WERI-Rb-1 (cell line): ENCODE measurements around the gene ADGRA1.
A peak's percentile ranks its signal among the peaks of the same experiment; 100 is the strongest.
"Not testable (repeated sequence)": the region's sequence is repeated elsewhere in the genome, so short reads cannot be mapped to it uniquely, and the experiment has no call there.

Experiments
- DNase-seq: peaks from one replicate; pipeline ENCODE4 v3.0.0-alpha.2; 2020
- H3K27ac ChIP-seq: fragments of 250-450 bp; sonication (Bioruptor Pico); 2 replicates; pipeline ENCODE4 v1.5.1; 2020; ENCODE audit warnings: mild to moderate bottlenecking, moderate library complexity
- H3K27me3 ChIP-seq: fragments of 250-450 bp; sonication (Bioruptor Pico); 2 replicates; pipeline ENCODE4 v1.5.1; 2021; ENCODE audit warnings: mild to moderate bottlenecking, low read depth, moderate library complexity; ENCODE audit not compliant: insufficient read depth, severe bottlenecking
- H3K36me3 ChIP-seq: fragments of 250-450 bp; sonication (Bioruptor Pico); 2 replicates; pipeline ENCODE4 v1.5.1; 2020; ENCODE audit warnings: mild to moderate bottlenecking, moderate library complexity
- H3K4me3 ChIP-seq: 2 replicates; pipeline ENCODE4 v1.5.1; 2011; ENCODE audit warnings: low read depth, mild to moderate bottlenecking, control low read depth, low read length
- H3K9me3 ChIP-seq: fragments of 250-450 bp; sonication (Bioruptor Pico); 2 replicates; pipeline ENCODE4 v1.5.1; 2021; ENCODE audit warnings: mild to moderate bottlenecking, moderate library complexity; ENCODE audit not compliant: severe bottlenecking
- TF ChIP-seq, protein P1 (sequence below): IDR thresholded peaks from 2 replicates; pipeline ENCODE4 v1.5.1; 2011; ENCODE audit warnings: low read depth, mild to moderate bottlenecking, control low read depth, inconsistent platforms, low read length

The ADGRA1 gene

DNA sequence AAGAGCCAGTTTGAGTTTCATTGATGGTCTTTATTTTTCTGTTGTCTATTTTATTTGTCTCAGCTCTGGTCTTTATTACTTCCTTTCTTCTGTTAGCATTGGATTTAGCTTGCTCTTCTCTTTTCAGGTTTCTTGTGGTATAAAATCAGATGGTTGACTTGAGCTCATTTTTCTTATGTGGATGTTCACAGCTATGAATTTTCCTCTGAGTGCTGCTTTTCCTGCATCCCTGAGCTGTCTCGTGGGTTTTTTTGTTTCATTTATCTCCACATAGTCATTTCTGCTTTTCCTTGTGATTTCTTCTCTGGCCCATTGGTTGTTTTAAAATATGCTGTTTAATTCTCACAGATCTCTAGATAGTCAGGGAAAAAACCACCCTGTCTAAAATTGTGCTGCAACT is 19.7 kb downstream of the ADGRA1 start:
- Histone ChIP-seq H3K27me3 (no peaks in the 10 kb centered on the region), H3K9me3 (peaks cover 15% of the 10 kb centered on the region), H3K4me3 (no peak overlapping the region), H3K36me3 (no peaks in the 10 kb centered on the region), H3K27ac (no peak overlapping the region)
- no peak for DNase-seq
- TF ChIP-seq, protein P1, sequence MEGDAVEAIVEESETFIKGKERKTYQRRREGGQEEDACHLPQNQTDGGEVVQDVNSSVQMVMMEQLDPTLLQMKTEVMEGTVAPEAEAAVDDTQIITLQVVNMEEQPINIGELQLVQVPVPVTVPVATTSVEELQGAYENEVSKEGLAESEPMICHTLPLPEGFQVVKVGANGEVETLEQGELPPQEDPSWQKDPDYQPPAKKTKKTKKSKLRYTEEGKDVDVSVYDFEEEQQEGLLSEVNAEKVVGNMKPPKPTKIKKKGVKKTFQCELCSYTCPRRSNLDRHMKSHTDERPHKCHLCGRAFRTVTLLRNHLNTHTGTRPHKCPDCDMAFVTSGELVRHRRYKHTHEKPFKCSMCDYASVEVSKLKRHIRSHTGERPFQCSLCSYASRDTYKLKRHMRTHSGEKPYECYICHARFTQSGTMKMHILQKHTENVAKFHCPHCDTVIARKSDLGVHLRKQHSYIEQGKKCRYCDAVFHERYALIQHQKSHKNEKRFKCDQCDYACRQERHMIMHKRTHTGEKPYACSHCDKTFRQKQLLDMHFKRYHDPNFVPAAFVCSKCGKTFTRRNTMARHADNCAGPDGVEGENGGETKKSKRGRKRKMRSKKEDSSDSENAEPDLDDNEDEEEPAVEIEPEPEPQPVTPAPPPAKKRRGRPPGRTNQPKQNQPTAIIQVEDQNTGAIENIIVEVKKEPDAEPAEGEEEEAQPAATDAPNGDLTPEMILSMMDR = no peak

DNA sequence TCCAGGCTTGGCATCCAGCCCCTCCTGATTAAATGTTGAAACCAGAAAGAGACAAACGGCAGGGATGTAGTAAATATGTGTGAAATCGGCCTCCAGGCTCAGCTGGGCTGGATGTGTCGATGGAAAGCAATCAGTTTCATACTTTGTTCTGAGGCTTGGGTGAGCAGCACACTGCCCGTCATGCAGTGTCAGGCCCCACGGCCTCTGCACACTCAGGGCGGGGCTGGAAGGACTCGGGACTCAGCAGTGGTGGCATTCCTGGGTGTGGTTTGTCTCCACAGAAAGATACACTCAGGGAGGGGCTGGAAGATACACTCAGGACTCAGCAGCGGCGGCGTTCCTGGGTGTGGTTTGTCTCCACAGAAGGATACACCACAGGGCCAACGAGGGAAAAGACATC is 22.0 kb downstream of the ADGRA1 start:
- Histone ChIP-seq H3K4me3 (no peak overlapping the region), H3K9me3 (peaks cover 15% of the 10 kb centered on the region), H3K27me3 (no peaks in the 10 kb centered on the region), H3K27ac (no peak overlapping the region), H3K36me3 (no peaks in the 10 kb centered on the region)
- TF ChIP-seq, protein P1 = no peak
- DNase-seq = no peak

DNA sequence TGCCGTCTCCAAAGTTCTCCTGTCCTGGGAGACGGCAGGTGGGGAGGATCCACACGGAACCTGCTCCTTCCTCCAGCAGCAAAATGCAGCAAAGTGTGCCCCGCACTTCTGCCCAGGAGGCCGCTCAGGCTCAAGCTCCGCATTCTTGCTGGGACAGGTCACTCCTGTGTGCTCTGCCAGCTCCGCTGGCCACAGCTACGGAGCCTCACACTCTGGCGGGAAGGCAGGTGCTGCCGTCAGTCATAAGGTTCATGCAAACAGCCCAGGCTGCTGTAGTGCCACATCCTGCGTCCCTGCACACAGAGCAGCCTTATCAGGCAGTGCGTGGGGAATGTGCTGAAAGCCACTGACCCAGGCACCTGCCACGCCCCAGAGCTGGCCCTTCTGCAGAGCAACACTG is 22.4 kb downstream of the ADGRA1 start:
- no peak overlapping the region for H3K27ac ChIP-seq
- no peak overlapping the region for H3K4me3 ChIP-seq
- TF ChIP-seq, protein P1 = no peak
- DNase-seq = no peak
- H3K9me3 ChIP-seq = peaks cover 15% of the 10 kb centered on the region
- H3K36me3 ChIP-seq = no peaks in the 10 kb centered on the region
- H3K27me3 ChIP-seq = no peaks in the 10 kb centered on the region

DNA sequence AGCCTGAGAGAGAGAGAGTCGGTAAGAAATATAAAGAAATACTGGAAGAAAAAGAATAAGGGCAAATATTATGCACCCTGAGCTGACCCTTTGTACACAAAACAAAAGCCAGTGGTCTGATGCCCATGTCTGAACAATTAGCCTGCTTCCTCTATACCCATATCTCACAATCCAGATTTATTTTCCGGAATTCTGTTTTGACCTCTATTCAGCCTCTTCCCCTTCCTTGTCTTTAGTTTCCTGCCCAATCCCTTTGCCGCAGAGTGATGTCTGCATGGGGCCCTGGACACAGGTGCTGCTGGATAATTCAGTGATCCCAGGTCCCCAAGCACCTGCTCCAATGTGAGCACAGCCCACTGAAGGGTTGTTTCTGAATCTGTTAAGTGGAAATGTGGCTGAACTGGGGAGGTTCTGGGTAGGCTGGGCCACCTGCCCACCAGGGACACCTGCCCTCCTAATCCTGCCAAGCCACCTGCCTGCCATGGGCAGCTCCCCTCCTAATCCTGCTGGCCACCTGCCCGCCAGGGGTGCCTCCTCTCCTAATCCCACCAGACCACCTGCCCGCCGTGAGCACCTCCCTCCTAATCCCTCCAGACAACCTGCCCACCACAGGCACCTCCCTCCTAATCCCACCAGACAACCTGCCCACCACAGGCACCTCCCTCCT is 23.0 kb downstream of the ADGRA1 start:
- peak overlapping the region; percentile 60 for H3K27ac ChIP-seq
- H3K4me3 ChIP-seq = no peak overlapping the region
- DNase-seq = no peak
- H3K36me3 ChIP-seq = no peaks in the 10 kb centered on the region
- TF ChIP-seq, protein P1 = no peak
- H3K9me3 ChIP-seq = peaks cover 15% of the 10 kb centered on the region
- no peaks in the 10 kb centered on the region for H3K27me3 ChIP-seq

DNA sequence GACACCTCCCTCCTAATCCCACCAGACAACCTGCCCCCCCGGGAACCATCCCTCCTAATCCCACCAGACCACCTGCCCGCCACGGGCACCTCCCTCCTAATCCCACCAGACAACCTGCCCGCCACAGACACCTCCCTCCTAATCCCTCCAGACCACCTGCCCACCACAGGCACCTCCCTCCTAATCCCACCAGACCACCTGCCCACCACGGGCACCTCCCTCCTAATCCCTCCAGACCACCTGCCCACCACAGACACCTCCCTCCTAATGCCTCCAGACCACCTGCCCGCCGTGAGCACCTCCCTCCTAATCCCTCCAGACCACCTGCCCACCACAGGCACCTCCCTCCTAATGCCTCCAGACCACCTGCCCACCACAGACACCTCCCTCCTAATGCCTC is 23.9 kb downstream of the ADGRA1 start:
- H3K27ac ChIP-seq, H3K36me3 ChIP-seq, H3K27me3 ChIP-seq, H3K4me3 ChIP-seq: not testable (repeated sequence)
- DNase-seq = peak; percentile 39
- H3K9me3 ChIP-seq = peaks cover 15% of the 10 kb centered on the region

DNA sequence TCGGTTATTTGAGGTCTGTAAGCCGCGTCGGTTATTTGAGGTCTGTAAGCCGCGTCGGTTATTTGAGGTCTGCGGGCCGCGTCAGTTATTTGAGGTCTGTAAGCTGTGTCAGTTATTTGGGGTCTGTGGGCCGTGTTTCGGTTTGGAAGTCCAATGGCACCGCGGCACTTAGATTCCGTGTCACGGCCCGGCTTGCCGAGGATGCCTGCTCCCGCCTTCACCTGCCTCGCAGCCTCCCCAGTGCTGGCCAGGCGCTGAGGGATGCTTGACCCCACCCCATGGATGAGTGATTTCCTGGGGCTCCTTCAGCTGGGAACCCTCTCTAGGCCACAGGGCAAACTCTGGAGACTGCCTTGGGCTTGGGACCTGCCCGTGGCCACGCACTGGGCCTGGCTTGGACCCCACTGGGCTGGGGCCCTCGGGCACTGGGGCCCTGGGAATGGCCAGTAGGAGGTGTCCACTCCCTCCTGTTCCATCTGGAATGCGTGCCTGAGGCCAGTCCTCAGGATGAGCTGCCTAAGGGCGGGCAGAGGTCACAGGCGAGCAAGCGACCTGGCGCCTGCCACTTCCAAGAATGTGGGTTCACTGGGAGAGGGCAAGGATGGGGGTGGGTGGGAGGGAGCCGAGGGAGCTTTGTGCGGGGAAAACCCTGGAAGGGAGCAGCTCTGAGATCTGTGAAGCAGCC is 25.6 kb downstream of the ADGRA1 start:
- H3K27ac ChIP-seq = no peak overlapping the region
- DNase-seq = no peak
- no peaks in the 10 kb centered on the region for H3K36me3 ChIP-seq
- peaks cover 4% of the 10 kb centered on the region for H3K9me3 ChIP-seq
- no peaks in the 10 kb centered on the region for H3K27me3 ChIP-seq
- TF ChIP-seq, protein P1 = no peak
- H3K4me3 ChIP-seq = no peak overlapping the region
